Upper lobe of left lung (tissue), 6 donors: ENCODE data around the gene TRDMT1. TPM values are rescaled to one million over a fixed set of nuclear protein-coding genes. Genes with fewer than 3 reads are reported as not detected.

ENCODE experiments used
- ATAC-seq, 2 donors: fragments of 200-7000 bp; cut with Tn5 transposase; one replicate each; pipeline ENCODE4 v1.9.1; 2022; ENCODE audit warnings: mild to moderate bottlenecking in 2 of 2, moderate library complexity in 2 of 2; ENCODE audit not compliant: low FRiP score in 2 of 2
- DNase-seq, 2 donors: peaks; one replicate each; pipeline ENCODE4 v3.0.0-alpha.2; 2019 to 2020
- H3K27ac ChIP-seq, 4 donors: fragments of 200-600 bp; sonication (generic); one replicate each; pipeline ENCODE4 v1.5.1; 2016 to 2019
- H3K27me3 ChIP-seq, 4 donors: fragments of 200-600 bp; sonication (generic); one replicate each; pipeline ENCODE4 v1.5.1; 2017 to 2019
- H3K36me3 ChIP-seq, 4 donors: fragments of 200-600 bp; sonication (generic); one replicate each; pipeline ENCODE4 v1.5.1; 2016 to 2019
- H3K4me1 ChIP-seq, 4 donors: fragments of 200-600 bp; sonication (generic); one replicate each; pipeline ENCODE4 v1.5.1; 2018 to 2019
- H3K4me3 ChIP-seq, 4 donors: fragments of 200-600 bp; sonication (generic); one replicate each; pipeline ENCODE4 v1.5.1; 2017 to 2019; ENCODE audit warnings: mild to moderate bottlenecking in 2 of 4, moderate library complexity in 1 of 4
- H3K9me3 ChIP-seq, 4 donors: fragments of 200-600 bp; sonication (generic); one replicate each; pipeline ENCODE4 v1.5.1; 2018 to 2019
- CTCF ChIP-seq, 6 experiments: fragments of 450-650 bp in 4 of 6; fragments of 200-600 bp in 2 of 6; sonication (generic) in 2 of 6; IDR thresholded peaks; one replicate each; pipeline ENCODE4 v1.5.1; 2016 to 2019; ENCODE audit warnings: antibody characterized with exemption in 6 of 6
- EP300 ChIP-seq, 4 donors: sonication (generic); formaldehyde crosslinking; IDR thresholded peaks; one replicate each; pipeline ENCODE4 v1.5.1; 2017; ENCODE audit warnings: antibody characterized with exemption in 4 of 4, control low read depth in 2 of 4
- POLR2A ChIP-seq, 4 donors: fragments of 450-650 bp; IDR thresholded peaks; one replicate each; pipeline ENCODE4 v1.5.1; 2016 to 2017; ENCODE audit warnings: antibody characterized with exemption in 4 of 4, mild to moderate bottlenecking in 2 of 4
- POLR2AphosphoS5 ChIP-seq, 2 donors: sonication (generic); formaldehyde crosslinking; IDR thresholded peaks; one replicate each; pipeline ENCODE4 v1.5.1; 2017; ENCODE audit warnings: antibody characterized with exemption in 2 of 2
- WGBS, 2 donors: methylation state at CpG; one replicate each; pipeline ENCODE4 v1.1.5; 2017 to 2018; 5-methylcytosine and 5-hydroxymethylcytosine counted together
- total RNA-seq, 6 donors: library from RNA; depleted of rRNA in 4 of 6; stranded (reverse); fragments of >200 nt in 4 of 6; gene quantifications; one replicate each; pipeline versions ENCODE4 v1.1.0 to v1.2.1, GENCODE V29; 2016 to 2021
- donor health status: DM: no; HTN: no; CAD: no; lungs with moderate emphysema.
- donor health status: DM: no; HTN: yes; CAD: no; lungs with severe emphysema.

Gene TRDMT1
- total RNA-seq, 6 donors from 2014 or later, result 5.8 to 22.0 (median 7.4) TPM

GRCh38 chr10:17222329-17222728 is 20.9 kb upstream of the TRDMT1 start:
- DNase-seq, result no peak
- TF ChIP-seq CTCF (IDR thresholded peaks at IDR 0.05), result no peak
- TF ChIP-seq EP300 (IDR thresholded peaks at IDR 0.05), result no peak
- no peak for TF ChIP-seq POLR2A (IDR thresholded peaks at IDR 0.05)
- no peak for TF ChIP-seq POLR2AphosphoS5 (IDR thresholded peaks at IDR 0.05)
- peak in 1 of 2 donors; percentile 54 for ATAC-seq
- 67 to 68% methylated on average over 4 of the region's 4 CpGs for WGBS, 2 donors
- Histone ChIP-seq H3K27ac (no peak overlapping the region), H3K9me3 (no peaks in the 10 kb centered on the region), H3K4me3 (no peak overlapping the region), H3K36me3 (no peaks in the 10 kb centered on the region), H3K4me1 (peaks cover 6 to 24% (median 11%) of the 10 kb centered on the region in 4 donors), H3K27me3 (no peaks in the 10 kb centered on the region)

- DNase-seq (no peak), ATAC-seq (no peak)
- Histone ChIP-seq H3K9me3 (no peaks in the 10 kb centered on the region), H3K4me1 (peaks cover 12 to 19% (median 16%) of the 10 kb centered on the region in 4 donors), H3K27me3 (no peaks in the 10 kb centered on the region), H3K36me3 (no peaks in the 10 kb centered on the region), H3K4me3 (no peak overlapping the region), H3K27ac (no peak overlapping the region)
- WGBS, 2 donors, result 55 to 67% methylated on average over 1 of the region's 1 CpG
- TF ChIP-seq CTCF (IDR thresholded peaks at IDR 0.05) (no peak), EP300 (IDR thresholded peaks at IDR 0.05) (no peak), POLR2A (IDR thresholded peaks at IDR 0.05) (no peak), POLR2AphosphoS5 (IDR thresholded peaks at IDR 0.05) (no peak)
Observed at GRCh38 chr10:17220652-17221100, 19.2 kb upstream of the TRDMT1 start.

- H3K4me3 ChIP-seq, result no peak overlapping the region
- DNase-seq (no peak), ATAC-seq (no peak)
- H3K27me3 ChIP-seq, result no peaks in the 10 kb centered on the region
- H3K27ac ChIP-seq, result no peak overlapping the region
- no peak for TF ChIP-seq CTCF (IDR thresholded peaks at IDR 0.05)
- no peak for TF ChIP-seq EP300 (IDR thresholded peaks at IDR 0.05)
- no peak for TF ChIP-seq POLR2A (IDR thresholded peaks at IDR 0.05)
- no peak for TF ChIP-seq POLR2AphosphoS5 (IDR thresholded peaks at IDR 0.05)
- H3K9me3 ChIP-seq, result no peaks in the 10 kb centered on the region
- H3K36me3 ChIP-seq, result no peaks in the 10 kb centered on the region
- whole genome bisulfite sequencing, 2 donors, result 91 to 93% methylated on average over 2 of the region's 2 CpGs
- peaks cover 16 to 25% (median 24%) of the 10 kb centered on the region in 4 donors for H3K4me1 ChIP-seq
Observed at GRCh38 chr10:17219024-17219423, 17.6 kb upstream of the TRDMT1 start.

- DNase-seq (no peak), ATAC-seq (no peak)
- 89 to 96% methylated on average over 1 of the region's 1 CpG for WGBS, 2 donors
- no peak for TF ChIP-seq POLR2AphosphoS5 (IDR thresholded peaks at IDR 0.05)
- TF ChIP-seq POLR2A (IDR thresholded peaks at IDR 0.05), result no peak
- no peak for TF ChIP-seq EP300 (IDR thresholded peaks at IDR 0.05)
- no peak for TF ChIP-seq CTCF (IDR thresholded peaks at IDR 0.05)
- Histone ChIP-seq H3K9me3 (no peaks in the 10 kb centered on the region), H3K27me3 (no peaks in the 10 kb centered on the region), H3K4me1 (peaks cover 16 to 25% (median 24%) of the 10 kb centered on the region in 4 donors), H3K36me3 (no peaks in the 10 kb centered on the region), H3K4me3 (no peak overlapping the region), H3K27ac (peak overlapping the region in 2 of 4 donors; percentile 70 to 84)
Observed at GRCh38 chr10:17217631-17218232, 16.3 kb upstream of the TRDMT1 start.

DNA sequence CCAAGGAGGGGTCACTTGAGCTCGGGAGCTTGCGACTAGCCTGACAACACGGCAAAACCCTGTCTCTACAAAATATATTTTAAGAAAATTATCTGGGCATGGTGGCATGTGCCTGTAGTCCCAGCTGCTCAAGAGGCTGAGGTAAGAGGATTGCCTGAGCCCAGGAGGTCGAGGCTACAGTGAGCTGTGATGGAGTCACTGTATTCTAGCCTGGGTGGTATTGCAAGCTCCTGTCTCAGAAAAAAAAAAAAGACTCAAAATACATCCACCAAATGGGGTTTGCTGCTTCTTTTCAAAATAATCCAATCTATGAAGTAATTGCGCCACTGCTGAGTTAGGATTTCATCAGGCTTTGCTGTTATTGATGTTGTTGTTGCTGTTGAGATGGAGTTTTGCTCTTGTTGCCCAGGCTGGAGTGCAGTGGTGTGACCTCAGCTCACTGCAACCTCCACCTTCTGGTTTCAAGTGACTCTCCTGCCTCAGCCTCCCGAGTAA is 15.5 kb upstream of the TRDMT1 start:
- peak in 1 of 2 donors; percentile 14 for ATAC-seq
- no peak for TF ChIP-seq CTCF (IDR thresholded peaks at IDR 0.05)
- TF ChIP-seq POLR2AphosphoS5 (IDR thresholded peaks at IDR 0.05), result no peak
- no peak for TF ChIP-seq POLR2A (IDR thresholded peaks at IDR 0.05)
- no peak for TF ChIP-seq EP300 (IDR thresholded peaks at IDR 0.05)
- no peak overlapping the region for H3K4me3 ChIP-seq
- 65 to 86% methylated on average over 6 of the region's 6 CpGs for WGBS, 2 donors
- H3K36me3 ChIP-seq, result no peaks in the 10 kb centered on the region
- H3K27me3 ChIP-seq, result no peaks in the 10 kb centered on the region
- peaks cover 16 to 28% (median 25%) of the 10 kb centered on the region in 4 donors for H3K4me1 ChIP-seq
- no peak for DNase-seq
- H3K27ac ChIP-seq, result peak overlapping the region; percentile 70 to 86 (median 78)
- no peaks in the 10 kb centered on the region for H3K9me3 ChIP-seq
